Measurements from ENCODE around the gene SAG. TPM values are rescaled to one million over a fixed set of nuclear protein-coding genes. Genes with fewer than 3 reads are reported as not detected.
A peak's percentile ranks its signal among the peaks of the same experiment; 100 is the strongest.

SAG gene
- total RNA-seq, 1 experiment from 2014 or later = not detected

DNA sequence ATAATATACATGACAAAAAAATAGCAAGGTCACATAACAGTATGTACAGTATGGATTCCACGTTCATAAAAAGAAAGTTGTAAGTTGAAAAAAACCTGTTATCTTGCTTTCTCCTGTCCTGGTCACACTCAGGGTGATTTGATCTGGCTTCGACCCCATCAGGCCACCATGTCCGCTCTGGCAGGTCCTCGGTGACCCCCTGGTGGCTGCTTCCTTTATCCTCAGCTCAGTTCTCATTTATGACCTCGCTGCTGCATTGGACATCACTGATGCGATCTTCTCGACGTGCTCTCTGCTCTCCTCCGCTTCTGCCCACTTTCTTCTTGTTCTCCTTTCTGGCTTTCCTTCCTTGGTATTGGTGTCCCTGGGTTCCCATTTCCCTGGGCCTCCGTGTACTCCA is 76.4 kb downstream of the SAG start:
- CTCF ChIA-PET = no interaction called here
- H3K27ac ChIP-seq (ENCODE audit: low read length) = no peak overlapping the region

DNA sequence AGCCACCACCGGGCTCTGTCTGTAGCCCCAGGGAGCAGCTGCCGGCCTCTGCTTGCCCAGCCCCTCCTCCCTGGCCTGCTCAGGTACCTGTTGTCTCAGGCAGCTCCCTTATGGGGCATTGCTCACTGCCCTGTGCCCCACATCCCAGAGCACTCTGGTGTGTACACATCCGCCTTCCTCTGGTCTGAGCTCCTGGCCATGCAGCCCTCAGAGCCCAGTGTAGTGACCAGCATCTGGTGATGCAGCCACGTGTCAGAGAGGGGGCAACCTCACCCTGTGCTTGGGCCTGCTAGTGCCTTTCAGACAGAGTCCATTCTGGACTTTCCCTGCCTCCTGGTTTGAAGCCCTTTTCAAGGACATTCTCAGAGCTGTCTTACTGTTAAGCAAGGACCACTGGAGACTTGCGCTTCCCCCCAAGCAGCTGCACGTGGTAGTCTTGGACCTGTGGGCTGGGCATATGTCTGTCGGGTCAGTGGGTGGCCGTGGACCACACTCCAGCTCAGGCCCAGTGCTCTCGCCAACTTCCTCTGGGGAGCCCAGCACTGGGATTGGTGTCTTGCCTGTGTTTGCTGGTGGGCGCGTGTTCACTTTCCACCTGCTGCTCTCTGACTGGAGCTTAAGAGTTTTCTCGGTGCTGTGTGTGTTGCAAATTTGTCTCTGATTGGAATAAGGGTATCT is 77.3 kb downstream of the SAG start:
- ChIA-PET CTCF (no interaction called here), POLR2A (no interaction called here)
- intact Hi-C loops (cut with micrococcal nuclease; ENCODE audit: unreplicated experiment) (no loop called here), in situ Hi-C loops (cut with HindIII; ENCODE audit: low pct_unique_long_range_greater_than_20kb, low sequenced_read_pairs) (no loop called here)
- peak; percentile 31; the same call in 1 of the 2 replicates for ATAC-seq
- H3K4me3 ChIP-seq (ENCODE audit: low read depth in 2 of 2, low read length in 2 of 2) = no peak overlapping the region
- no peaks in the 10 kb centered on the region for H3K9me3 ChIP-seq (ENCODE audit: control insufficient read depth, insufficient read depth, low read depth, low read length)
- peaks cover 7% of the 10 kb centered on the region for H3K4me1 ChIP-seq (ENCODE audit: control insufficient read depth, insufficient read depth, low read length)
- no peaks in the 10 kb centered on the region for H3K27me3 ChIP-seq (ENCODE audit: control insufficient read depth, insufficient read depth, low read length)
- TF ChIP-seq POLR2AphosphoS5 (IDR thresholded peaks at IDR 0.05; ENCODE audit: low read depth, low read length) = no peak
- TF ChIP-seq, protein P1, sequence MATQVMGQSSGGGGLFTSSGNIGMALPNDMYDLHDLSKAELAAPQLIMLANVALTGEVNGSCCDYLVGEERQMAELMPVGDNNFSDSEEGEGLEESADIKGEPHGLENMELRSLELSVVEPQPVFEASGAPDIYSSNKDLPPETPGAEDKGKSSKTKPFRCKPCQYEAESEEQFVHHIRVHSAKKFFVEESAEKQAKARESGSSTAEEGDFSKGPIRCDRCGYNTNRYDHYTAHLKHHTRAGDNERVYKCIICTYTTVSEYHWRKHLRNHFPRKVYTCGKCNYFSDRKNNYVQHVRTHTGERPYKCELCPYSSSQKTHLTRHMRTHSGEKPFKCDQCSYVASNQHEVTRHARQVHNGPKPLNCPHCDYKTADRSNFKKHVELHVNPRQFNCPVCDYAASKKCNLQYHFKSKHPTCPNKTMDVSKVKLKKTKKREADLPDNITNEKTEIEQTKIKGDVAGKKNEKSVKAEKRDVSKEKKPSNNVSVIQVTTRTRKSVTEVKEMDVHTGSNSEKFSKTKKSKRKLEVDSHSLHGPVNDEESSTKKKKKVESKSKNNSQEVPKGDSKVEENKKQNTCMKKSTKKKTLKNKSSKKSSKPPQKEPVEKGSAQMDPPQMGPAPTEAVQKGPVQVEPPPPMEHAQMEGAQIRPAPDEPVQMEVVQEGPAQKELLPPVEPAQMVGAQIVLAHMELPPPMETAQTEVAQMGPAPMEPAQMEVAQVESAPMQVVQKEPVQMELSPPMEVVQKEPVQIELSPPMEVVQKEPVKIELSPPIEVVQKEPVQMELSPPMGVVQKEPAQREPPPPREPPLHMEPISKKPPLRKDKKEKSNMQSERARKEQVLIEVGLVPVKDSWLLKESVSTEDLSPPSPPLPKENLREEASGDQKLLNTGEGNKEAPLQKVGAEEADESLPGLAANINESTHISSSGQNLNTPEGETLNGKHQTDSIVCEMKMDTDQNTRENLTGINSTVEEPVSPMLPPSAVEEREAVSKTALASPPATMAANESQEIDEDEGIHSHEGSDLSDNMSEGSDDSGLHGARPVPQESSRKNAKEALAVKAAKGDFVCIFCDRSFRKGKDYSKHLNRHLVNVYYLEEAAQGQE (IDR thresholded peaks at IDR 0.05; ENCODE audit: insufficient read depth in 1 of 2, low read depth in 2 of 2, low read length in 1 of 2) = no peak
- TF ChIP-seq, protein P2, sequence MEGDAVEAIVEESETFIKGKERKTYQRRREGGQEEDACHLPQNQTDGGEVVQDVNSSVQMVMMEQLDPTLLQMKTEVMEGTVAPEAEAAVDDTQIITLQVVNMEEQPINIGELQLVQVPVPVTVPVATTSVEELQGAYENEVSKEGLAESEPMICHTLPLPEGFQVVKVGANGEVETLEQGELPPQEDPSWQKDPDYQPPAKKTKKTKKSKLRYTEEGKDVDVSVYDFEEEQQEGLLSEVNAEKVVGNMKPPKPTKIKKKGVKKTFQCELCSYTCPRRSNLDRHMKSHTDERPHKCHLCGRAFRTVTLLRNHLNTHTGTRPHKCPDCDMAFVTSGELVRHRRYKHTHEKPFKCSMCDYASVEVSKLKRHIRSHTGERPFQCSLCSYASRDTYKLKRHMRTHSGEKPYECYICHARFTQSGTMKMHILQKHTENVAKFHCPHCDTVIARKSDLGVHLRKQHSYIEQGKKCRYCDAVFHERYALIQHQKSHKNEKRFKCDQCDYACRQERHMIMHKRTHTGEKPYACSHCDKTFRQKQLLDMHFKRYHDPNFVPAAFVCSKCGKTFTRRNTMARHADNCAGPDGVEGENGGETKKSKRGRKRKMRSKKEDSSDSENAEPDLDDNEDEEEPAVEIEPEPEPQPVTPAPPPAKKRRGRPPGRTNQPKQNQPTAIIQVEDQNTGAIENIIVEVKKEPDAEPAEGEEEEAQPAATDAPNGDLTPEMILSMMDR (IDR thresholded peaks at IDR 0.05) = no peak
- TF ChIP-seq SIN3A (IDR thresholded peaks at IDR 0.05; ENCODE audit: borderline replicate concordance, insufficient read depth, low read depth, low read length) = no peak
- no peak overlapping the region for H3K27ac ChIP-seq (ENCODE audit: low read length)
- no peaks in the 10 kb centered on the region for H3K36me3 ChIP-seq (ENCODE audit: control insufficient read depth, insufficient read depth, low read length)
- no TSS peak for BruUV-seq (replicated peaks)
- DNase-seq (ENCODE audit: low read depth, low spot score) = no peak

More for the DNA sequence above, 76.4 kb downstream of the SAG start:
- in situ Hi-C loops (cut with HindIII; ENCODE audit: low pct_unique_long_range_greater_than_20kb, low sequenced_read_pairs) = no loop called here
- ATAC-seq = no peak
- TF ChIP-seq TCF7L2 (IDR thresholded peaks at IDR 0.05; ENCODE audit: low read depth, low read length) (no peak), SIN3A (IDR thresholded peaks at IDR 0.05; ENCODE audit: borderline replicate concordance, insufficient read depth, low read depth, low read length) (no peak), POLR2AphosphoS5 (IDR thresholded peaks at IDR 0.05; ENCODE audit: low read depth, low read length) (no peak)
- TF ChIP-seq, protein P1 (IDR thresholded peaks at IDR 0.05; ENCODE audit: insufficient read depth in 1 of 2, low read depth in 2 of 2, low read length in 1 of 2) = no peak
- TF ChIP-seq, protein P2 (IDR thresholded peaks at IDR 0.05) = no peak
- intact Hi-C loops (cut with micrococcal nuclease; ENCODE audit: unreplicated experiment) = no loop called here
- no peak for DNase-seq (ENCODE audit: low read depth, low spot score)
- no TSS peak for BruUV-seq (replicated peaks)
- H3K9me3 ChIP-seq (ENCODE audit: control insufficient read depth, insufficient read depth, low read depth, low read length) = no peaks in the 10 kb centered on the region
- H3K4me3 ChIP-seq (ENCODE audit: low read depth in 2 of 2, low read length in 2 of 2) = no peak overlapping the region
- H3K36me3 ChIP-seq (ENCODE audit: control insufficient read depth, insufficient read depth, low read length) = no peaks in the 10 kb centered on the region
- peaks cover 7% of the 10 kb centered on the region for H3K4me1 ChIP-seq (ENCODE audit: control insufficient read depth, insufficient read depth, low read length)
- no peaks in the 10 kb centered on the region for H3K27me3 ChIP-seq (ENCODE audit: control insufficient read depth, insufficient read depth, low read length)
- POLR2A ChIA-PET = no interaction called here

All from Panc1 (cell line).